GM21528 (cell line): ENCODE measurements around the gene RAB6A.
A peak's percentile ranks its signal among the peaks of the same experiment; 100 is the strongest.

ENCODE experiments used
- ATAC-seq: cut with Tn5 transposase; IDR thresholded peaks from one replicate; pipeline ENCODE4 v1.9.1; 2021; ENCODE audit warnings: mild to moderate bottlenecking, moderate library complexity; ENCODE audit not compliant: unreplicated experiment, low FRiP score

The RAB6A gene

DNA sequence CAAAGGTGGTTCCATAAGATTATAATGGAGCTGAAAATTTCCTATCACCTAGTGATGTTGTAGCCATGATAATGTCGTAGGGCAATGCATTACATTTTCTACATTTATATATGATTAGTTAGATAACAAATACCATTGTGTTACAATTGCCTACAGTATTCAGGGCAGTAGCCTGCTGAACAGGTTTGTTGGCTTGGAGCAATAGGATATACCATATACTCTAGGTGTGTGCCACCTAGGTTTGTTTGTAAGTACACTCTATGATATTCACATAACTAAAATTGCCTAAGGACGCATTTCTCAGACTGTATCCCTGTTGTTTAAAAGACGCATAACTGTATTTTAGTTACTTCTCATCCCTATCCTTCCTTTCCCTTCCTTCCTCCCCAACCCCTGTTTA lies 100.9 kb downstream of the RAB6A start:
- ATAC-seq, result no peak

DNA sequence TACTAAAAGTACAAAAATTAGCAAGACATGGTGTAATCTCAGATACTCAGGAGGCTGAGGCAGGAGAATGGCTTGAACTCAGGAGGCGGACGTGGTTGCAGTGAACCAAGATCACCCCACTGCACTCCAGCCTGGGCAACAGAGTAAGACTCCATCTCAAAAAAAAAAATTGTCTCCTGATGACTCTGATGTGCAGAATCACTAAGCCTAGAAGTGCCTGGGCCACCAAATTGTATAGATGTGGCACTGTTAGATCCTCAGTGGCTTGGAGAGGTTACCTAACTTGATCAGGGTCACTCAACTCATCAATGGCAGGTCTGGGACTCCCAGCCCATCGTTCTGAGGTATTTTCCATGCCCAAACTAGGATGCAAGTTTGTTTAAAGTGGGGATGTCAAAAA lies 103.9 kb downstream of the RAB6A start:
- ATAC-seq, result no peak

DNA sequence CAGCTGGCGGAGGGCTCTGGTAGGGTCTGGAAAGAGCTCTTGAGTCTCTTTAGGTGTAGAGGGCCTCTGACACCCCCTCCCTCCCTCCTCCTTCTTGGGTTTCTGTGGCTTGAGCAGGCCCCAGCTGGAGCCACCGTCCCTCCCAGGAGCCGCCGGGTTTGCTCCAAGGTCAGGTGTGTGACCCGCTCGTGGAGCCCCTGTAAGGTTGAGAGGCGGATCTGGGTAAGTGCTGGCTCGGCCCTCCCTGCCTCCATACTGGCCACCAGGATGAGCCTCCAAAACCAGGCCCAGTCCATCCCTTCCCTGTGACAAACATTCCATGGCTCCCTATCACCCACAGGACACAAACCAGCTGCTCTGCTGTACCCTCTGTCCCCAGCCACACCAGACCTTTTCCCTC lies 105.2 kb downstream of the RAB6A start:
- ATAC-seq, result no peak

DNA sequence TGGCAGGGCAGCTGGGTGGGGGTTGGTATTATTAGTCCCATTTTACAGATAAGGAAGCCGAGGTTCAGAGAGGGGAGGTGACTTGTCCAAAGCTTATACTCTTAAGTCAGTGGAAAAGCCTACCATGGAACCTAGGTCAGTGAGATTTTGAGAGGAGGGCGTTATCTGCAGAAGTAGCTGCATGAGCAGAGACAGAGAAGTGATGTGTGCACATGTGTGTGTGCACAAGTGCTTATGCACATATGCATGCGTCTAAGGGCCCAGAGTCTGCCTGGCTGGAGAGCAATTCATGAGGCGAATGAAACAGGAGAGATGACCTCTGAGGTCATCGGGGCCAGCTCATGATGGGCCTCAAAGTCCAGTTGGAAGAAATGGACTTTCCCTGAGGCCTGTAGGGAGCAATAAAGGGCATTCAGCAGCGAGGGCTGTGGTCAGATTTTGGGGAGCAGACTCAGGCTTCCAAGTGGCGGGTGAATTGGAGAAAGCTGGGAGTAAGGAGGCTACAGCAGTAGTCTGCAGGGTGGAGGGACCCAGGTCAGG lies 106.3 kb downstream of the RAB6A start:
- no peak for ATAC-seq

DNA sequence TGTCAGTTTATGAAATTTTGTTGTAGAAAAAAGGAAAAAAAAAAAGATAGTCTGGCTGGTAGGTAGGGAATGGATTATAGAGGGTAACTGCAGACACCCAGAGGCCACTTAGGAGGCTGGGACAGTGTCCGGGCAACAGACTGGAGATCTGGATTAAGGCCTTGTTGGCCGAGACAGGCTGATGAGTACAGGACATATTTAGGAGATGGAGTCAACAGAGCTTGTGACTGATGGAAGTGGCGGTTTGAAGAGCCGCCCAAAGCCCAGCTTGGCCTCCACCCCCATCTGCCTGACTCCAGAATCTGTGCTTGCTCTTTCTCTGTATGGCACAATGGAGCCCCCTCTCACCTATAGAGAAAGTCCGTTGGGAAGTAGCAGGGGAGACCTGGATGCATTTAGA lies 106.9 kb downstream of the RAB6A start:
- ATAC-seq, result no peak

DNA sequence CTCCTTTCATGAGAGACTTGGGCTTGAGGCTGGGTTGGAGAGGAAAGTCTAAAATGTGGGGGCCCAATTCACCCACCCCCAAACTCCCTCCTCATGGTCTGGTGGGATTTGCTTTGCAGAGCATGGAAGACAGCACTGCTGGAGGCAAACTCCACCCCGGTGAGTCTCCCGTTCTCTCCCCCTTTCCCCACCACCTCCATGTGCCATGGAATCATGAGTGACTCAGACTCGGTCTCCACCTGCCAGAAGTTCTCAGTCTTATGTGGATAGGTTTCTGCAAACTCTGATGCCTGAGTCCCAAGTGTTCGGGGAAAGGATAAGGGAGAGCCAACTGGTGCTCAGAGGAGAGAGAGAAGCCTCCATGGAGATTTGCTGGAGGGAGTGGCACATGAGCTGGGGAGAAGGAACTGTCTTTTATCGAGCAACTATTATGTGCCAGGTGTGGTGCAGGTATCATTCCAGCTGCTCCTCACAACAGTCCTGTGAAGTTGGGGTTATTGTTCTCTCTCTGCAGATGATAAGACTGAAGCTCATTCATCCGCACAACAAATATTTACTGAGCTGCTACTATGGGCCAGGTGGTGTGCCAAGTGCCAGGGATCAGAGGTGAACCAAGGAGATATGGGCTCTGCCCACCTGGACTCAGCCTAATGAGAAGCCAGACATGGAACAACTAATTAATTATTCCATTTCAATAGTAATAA lies 107.9 kb downstream of the RAB6A start:
- ATAC-seq, result no peak

DNA sequence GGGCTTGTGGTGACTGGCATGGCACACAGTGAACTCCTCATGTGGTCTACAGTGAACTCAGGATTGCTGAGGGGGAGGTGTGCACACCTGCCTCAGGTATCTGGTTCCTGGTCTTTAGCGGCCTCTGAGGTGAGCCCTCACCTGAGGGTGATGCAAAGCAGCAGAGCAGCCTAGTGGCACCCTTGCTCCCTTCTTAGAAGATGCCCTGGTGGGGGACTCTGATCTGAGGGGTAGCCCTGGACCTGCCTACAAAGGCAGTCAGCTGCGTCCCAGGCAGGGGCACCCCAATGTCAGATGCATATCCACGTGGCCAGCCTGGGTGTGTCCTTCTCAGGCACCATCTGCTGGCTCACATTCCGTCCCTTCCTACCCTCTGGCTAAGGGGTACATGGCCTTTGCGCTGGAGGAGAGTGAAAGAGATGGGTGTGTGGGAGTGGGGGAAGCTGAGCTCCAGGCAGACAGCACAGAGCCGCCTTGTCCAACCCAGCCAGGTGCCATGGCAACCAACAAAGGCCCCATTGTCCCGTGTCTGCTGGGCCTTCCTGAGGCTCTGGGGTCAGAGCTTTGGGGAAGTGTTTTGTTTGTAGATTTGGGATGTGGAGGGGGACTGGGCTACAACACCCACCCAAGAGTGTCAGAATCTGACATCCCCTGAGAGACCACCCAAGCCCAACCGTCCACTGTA lies 108.7 kb downstream of the RAB6A start:
- ATAC-seq, result no peak

DNA sequence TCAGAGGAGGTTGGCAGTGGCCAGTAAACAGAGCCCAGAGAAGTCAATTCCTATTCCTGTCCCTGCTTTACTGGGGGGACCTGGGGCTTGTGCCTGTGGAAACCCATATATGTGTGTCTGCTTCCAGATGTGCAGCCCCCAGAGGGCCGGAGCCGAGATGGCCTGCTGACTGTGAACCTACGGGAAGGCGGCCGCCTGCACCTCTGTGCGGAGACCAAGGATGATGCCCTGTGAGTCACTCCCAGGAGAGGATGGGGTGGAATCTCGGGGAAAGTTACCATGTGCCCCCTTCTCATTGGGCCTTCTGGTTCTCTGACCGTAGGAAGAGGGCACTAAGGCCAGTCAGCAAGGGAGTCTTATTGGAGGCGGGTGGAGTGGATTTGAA lies 109.2 kb downstream of the RAB6A start:
- no peak for ATAC-seq

DNA sequence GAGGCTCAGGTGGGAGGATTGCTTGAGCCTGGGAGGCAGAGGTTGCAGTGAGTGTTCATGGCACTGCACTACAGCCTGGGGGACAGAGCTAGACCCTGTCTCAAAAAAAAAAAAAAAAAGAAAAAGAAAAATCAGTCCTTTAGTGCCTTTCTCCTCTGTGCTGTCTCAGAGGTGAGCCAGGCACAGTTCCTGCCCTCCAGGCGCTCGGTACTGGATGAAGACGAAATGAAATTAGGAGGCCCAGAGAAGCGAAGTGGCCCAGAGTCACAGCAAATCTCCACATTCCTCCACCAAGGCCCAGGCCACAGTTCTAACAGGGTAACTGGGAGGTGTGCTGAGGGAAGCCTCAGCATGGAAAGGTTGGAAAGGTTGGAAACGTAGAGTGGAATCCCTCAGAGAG lies 109.6 kb downstream of the RAB6A start:
- no peak for ATAC-seq

DNA sequence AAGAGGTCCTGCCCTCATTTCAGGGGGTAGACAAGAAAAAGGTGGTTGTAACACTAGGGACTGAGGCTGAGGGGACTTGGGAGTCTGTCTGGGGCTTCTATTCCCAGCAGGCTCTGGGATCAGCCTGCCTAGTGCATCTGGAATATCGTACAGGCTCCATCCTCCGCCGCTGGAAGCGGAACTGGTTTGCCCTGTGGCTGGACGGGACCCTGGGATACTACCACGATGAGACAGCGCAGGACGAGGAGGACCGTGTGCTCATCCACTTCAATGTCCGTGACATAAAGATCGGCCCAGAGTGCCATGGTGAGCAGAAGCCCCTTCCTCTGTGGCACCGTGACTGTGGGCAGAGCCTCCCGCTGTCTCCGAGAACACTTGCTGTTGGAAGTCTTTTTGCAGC lies 110.5 kb downstream of the RAB6A start:
- no peak for ATAC-seq

DNA sequence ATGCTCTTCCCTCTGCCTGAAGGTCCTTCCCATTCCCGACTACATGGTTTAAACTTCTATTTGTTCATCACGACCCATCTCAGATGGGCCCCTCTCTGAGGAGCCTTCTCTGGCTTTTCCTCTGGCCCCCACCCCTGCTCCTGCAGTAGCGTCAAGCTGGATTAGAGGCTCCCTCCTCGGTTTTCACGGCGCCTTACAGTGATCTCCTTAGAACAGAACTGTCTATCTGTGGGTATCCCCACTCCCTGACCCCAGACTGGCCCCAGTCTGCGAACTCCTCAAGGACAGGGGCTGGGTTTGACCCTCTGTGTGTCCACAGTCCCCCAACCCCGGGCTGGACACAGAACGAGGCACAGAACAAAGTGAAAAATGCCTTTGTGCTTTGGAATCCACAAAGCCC lies 111.7 kb downstream of the RAB6A start:
- ATAC-seq, result no peak

DNA sequence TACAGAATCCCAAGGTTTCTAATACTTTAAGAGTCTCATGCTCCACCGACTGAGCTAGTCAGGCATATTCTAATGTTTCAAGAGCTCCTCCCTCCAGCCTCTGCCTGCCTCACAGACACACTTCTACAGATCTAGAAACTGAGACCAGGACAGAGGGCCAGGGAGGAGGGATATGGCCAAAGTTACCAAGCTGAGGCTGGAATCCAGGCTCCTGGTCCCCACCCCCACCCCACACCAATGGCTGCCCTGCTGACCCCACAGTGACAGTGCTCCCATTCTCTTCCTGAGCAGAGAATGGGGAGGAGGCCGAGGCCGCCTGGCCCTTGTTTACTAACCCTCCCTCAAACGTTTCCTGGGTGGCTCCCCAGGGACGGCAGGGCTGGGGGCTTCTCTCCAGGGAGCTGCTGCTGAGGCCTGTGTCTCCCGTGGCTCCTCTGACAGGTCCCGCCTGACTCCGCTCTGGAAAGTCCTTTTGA lies 112.3 kb downstream of the RAB6A start:
- ATAC-seq, result no peak

DNA sequence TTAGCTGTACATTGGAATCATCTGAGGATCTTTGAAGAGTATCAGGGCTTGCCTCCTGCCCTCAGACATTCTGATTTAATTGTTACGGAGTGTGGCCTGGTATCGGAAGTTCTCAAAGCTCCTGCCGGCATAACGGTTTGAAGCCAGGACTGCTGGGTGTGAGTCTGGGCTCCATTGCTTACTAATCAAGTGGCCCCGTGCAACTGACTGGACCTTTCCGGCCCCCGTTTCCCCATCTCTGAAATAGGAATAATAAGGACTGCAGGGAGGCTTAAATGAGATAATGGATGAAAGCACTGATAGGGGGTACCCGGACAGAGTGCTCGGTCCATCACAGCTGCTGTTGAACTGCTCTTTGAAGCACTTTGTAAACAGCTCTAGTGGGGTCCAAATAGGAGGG lies 112.8 kb downstream of the RAB6A start:
- ATAC-seq, result no peak

DNA sequence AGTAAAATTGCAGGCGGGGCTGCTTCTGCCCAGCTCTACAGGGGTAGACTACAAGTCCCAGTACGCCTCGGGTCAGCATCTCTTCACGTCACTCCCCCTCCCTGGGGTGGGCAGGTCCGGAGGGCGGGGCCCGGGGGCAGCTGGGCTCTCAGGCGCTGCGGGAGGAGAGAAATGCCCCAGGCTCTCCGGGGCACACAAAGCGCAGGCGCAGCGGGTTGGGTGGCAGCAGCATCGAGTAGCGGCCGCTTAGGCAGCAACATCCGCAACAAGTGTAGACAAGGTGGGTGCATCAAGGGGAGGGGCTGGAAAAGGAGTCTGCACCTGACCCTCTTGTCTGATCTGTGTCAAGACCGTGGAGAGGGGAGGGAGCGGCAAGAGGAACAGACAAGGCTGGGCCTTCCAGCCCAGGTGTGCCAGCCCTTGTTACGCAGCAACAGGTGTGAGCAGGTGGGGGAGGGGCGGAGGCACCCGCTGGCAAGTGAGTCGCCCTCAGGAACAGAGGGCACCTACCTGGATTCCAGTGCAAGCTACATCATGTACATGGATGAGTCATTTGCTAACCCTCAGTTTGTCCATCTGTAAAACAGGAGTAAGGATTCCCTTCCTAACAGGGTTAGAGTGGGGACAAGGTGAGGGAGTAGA lies 113.3 kb downstream of the RAB6A start:
- ATAC-seq, result peak; percentile 71

DNA sequence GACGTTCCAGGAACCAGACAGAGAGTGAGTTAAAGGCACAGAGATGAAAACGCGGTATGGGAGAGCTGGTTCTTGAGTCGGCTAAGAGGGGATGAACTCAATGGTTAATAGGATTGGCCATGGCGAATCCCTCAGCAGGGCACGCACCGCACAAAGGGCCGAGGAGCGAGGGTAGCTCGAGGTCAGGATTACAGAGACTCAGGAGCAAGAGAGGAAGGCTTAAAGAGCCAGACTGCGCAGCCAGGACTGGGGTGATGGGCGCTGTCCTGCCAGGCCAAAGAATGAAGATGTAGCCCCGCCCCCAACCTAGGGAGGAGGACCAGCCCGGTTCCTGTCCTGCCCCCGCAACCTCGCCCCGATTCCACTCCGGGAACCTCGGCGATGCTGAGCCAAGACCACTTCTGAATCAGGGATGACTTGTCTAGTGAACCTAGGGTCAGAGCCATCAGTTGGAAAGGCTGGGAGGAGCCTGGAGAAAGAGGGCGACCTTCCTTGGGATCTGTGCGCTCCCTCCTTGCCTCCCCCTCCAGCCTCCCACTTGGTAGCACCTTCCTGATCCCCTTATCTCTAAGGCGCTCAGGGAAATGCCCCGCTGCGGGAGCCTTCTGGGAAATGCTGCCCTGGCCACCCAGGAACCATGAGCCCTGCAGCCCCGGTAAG lies 114.8 kb downstream of the RAB6A start, which contains the start of gene PLEKHB1:
Gene PLEKHB1, plus strand, starts transcription at position 610 of the 660 bp plus-strand sequence. Its CDS starts 28 bp downstream, at position 638.
- no peak for ATAC-seq

DNA sequence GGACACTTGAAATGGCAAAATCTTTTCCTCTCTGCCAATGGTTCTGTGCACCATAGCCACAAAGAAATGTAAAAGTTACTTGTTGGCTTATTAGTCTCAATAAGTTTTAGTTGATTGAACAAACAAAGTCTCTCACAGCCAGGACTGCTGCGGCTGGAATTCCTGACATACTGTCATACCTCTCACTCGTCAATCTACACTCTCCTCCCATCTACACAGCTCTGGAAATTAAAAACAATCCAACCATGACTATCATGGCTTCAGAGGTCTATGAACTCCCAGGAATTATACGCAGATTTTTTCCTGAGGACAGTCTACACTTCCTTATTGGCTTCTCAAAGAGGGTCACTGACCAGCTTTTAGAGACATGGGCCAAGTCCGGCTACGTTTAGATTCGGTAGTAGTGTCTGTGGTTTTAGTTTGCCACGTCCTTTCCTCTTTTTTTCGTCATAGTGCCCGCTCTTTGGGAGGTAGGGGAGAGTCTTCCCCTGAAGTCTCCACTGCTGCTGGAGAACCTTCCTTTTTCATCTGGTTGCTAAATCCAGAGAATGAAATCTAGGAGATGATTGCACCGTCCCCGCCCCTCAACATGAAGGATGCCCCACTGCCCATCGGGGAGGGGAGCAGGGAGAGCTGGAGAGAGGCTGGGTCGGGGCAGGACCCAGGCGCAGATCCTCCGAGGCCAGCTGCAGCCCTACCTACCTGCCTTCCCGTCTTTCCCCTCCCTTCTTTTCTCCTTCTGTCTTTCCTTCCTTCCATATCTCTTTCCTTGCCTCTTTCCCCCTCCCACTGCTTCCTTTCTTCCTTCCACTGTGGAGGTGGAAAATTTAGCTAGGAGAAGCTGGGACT lies 115.5 kb downstream of the RAB6A start:
- ATAC-seq, result no peak

DNA sequence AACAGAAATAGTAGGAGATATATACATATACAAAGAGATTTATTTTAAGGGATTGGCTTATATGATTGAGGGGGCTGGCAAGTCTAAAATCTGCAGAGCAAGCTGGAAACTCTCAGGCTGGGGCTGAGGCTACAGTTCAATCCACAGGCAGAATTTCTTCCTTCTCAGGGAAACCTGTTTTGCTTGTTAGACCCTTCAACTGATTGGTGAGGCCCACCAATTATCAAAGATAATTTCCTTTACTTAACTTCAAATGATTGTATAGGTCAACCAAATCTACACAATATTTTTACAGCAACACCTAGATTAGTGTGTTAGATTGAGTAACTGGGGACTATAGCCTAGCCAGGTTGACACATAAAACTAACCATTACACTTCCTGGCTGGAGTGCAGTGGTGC lies 119.2 kb downstream of the RAB6A start:
- no peak for ATAC-seq

DNA sequence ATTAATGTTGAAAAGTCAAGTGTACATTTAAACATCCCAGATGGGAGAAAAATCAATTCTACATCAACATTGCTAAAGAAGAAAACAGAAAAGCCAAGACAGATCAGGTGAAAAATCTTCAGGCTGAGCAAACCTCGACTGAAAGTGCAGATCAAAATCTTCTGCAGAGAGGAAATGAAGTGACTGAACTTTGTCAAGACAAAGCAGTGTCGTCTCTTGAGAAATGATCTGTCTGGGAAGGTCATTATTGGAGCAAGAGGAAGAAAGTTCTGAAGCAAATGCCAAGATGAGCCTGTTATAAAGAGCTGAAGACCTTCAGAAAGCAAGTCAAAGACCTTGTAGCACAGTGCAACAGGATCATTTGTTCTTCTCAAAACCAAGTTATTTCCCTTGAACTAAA lies 120.3 kb downstream of the RAB6A start:
- ATAC-seq, result no peak

DNA sequence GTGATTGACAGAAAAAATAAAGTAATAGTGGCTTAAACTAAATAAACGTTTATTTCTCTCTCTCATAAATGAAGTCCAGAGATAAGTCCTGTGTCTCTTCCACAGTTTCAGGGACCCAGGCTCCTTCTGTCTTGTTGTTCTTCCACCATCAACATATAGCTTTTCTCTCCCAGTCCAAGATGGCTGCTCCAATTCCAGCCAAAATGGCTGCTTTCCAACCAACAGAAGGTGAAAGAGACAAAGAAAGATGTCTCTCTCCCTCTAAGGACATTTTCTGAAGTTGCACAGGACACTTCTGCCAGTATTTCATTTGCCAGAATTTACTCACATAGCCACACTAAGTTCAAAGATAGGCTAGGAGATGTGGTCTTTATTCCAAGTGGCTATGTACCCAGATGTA lies 123.9 kb downstream of the RAB6A start:
- ATAC-seq, result no peak

DNA sequence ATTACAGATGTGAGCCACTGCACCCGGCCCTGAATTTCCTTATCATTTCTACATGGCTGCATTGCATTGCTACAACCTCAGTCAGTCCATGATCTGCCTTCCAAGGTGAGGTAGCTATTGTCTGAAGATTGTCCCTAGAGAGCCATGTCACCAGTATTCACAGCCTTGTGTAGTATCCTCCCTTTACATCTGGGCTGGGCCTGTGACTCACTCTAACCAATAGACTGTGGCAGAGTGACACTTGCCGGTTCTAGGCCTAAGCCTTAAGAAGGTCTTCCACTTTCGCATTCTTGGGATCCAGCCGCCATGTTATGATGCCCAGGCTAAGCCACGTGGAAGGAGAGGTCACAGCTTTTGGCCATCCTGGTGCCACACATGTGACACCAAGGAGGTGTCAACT lies 124.6 kb downstream of the RAB6A start:
- ATAC-seq, result no peak
